Stimulated activated CD8-positive, alpha-beta memory T cell treated with anti-CD3 and anti-CD28 coated beads, Interleukin-15, amount 100 ng/mL, for 48 hours (primary cell): ENCODE results near the gene CD300LG.

ENCODE experiments used
- DNase-seq, 2 donors: peaks; one replicate each; pipeline ENCODE4 v3.0.0-alpha.2; 2020; ENCODE audit warnings: low read depth in 2 of 2

The CD300LG gene

DNA sequence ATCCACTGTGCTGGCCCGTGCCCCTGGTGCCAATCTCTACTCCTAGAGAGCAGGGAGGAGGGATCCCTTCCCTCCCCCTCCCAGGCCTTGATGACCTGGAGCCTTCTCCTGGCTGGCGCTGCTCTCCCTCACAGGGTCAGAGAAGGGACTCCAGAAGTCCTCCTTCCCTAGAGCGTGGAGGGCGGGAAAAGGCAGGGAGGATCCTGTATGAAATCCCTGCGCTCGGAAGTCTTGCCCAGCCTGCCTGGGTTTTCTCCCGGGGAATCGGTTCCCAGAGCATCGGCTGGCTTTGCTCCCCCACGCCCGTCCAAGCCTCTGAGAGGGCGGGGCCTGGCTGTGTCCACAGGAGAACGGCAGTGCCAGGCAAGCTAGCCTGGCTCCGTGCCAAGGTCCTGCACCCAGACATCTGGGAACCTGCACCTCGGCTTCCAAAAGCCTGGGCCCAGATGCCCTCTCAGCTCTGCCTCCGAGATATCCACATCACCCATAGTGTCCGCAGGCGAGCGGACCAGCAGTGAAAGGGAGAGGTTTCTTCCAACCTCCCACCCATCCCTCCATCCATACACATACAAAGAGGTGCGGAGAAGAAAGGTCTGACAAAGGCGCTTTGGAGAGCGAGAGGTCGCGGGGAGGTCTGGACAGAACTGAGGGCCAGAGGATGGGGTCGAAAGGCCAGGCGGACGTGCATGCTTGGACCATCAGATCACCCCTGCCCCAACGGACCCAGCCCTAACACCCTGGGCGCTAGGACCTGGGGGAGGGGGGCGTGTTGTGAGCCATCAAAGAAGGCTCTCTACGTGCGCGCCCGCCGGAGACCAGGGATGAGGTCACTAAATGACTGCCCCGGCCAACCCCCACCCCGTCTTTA is 59.2 kb downstream of the CD300LG start:
- DNase-seq = peak in 1 of 2 donors; percentile 22

DNA sequence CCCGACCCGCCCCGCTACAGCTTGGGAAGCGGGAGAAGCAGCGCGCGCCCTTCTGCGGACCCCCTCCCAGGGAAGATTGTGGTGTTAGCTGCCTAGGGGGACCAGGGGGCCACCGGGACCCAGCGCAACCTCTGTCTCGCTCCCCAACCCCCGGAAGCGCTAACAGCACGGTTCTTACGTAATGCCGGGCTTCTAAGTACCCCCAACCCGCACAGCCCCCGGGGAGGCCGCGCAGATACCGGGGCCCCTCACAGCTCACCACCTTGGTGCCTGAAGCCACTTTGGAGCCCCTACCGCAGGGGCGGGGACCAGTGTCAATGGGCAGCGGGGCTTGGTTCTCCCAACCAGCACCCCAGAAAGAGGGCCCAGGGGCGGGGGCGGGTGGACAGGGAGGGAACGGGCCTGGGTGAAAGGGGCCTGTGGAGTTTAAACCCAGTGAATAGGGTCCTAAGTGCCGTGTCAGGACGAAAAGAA is 60.0 kb downstream of the CD300LG start:
- no peak for DNase-seq

DNA sequence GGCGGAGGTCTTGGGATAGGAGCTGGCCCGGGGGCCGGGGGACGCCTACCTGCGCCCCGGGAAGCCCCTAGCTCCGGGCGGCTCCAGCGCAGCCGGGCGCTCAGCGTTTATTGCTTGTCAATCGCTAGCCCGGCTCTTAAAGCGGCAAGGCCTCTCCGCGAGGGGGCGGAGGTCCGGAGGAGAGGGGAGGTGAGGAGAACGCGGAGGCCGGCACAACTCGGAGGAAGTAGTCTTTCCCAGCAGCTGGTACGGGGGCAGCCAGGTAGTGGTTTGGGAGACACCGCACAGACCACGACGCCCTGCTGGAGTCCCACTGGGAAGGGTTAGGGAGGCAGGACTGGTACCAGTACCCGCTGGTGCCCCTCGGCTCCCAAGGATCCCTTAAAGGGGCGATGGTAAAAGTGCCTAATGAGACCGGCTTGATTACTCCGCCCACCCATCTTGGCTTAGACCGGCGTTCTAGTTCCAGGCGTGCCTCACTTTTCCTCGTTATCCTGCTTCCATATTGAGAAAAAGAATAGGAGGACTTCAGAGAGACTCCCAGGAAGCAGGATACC is 60.5 kb downstream of the CD300LG start, which contains the start of gene MPP2:
MPP2 (minus strand) TSS at position 112 of the 557 bp plus-strand sequence. CDS start 3,076 bp downstream, outside the sequence.
- DNase-seq = peak; percentile 19 to 23

DNA sequence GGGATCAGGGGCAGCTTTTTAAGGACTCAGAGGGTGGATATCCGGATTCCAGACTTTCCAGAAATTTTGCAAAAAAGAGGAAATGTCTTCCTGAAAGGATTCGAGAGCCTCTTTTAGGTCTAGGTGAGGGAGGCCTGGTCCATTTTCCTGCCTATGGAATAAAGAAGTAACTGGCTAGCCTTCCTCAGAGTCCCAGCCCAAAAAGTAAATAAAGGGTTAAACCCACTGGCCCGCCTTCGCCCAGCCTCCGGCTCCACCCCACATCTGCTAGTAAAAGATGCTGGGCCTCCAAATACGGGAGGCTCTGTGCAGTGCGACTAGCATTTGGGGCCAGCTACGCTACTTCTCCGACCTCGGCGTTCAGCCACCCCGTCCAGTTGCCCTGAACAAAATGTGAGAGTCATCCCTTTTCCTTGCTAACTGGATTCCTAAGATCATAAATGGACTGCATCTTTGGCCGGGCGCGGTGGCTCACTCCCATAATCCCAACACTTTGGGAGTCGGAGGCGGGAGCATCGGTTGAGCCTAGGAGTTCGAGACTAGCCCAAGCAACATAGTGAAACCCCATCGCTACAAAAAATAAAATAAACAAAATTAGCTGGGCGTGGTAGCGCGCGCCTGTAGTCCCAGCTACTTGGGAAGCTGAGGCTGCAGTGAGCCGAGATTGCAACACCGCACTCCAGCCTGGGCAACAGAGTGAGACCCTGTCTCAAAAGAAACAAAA is 61.2 kb downstream of the CD300LG start:
- peak in 1 of 2 donors; percentile 38 for DNase-seq

DNA sequence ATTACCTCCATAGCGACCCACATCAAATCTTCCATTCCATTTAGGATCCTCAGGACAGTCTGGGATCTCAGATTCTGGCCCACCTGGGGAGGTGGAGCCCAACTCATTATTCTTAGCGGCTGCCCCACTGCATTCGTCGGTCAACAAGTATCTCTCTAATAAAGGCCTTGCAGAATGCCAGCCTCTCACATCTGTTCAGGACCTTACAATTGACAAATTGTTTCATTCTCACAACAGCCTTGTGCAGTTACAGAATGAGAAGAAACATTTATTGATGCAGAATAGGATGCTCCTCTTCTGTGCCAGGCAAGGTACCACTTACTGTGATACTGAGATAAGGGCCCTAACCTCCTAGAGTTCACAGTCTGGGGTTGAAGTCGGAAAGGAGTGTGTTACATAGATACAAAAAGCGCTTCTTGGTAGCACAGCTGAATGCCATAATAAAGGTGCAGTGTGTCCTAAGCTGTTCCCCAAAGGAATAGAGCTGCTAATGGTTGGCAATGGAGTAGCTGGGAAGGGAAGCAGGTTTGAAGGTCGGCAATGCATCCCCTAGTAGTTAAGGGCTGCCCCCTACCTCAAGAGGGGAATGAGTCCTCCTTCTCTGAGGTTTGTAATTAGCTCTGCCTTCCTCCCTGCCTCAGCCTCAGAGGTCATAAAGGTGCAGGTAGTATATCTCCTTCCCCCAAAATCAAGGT is 62.7 kb downstream of the CD300LG start:
- no peak for DNase-seq

DNA sequence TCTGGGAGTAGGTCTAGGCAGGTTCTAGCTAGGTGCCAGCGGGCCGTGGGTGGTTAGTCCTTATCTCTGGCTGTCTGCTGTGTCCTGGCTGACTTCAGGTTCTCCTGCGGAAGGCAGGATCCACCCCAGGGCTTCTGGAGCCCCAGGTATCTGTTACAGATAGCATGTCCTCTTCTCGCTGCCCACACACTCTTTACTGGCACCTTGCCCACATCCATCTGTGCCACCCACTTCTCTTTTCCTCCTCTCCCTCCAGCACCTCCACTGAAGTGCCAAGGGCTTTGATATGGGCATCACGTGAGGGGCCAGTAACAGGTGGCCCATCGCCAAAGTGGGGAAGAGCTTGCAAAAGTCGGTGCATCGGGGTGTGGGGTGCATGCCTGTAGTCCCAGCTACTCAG is 64.9 kb downstream of the CD300LG start:
- no peak for DNase-seq

DNA sequence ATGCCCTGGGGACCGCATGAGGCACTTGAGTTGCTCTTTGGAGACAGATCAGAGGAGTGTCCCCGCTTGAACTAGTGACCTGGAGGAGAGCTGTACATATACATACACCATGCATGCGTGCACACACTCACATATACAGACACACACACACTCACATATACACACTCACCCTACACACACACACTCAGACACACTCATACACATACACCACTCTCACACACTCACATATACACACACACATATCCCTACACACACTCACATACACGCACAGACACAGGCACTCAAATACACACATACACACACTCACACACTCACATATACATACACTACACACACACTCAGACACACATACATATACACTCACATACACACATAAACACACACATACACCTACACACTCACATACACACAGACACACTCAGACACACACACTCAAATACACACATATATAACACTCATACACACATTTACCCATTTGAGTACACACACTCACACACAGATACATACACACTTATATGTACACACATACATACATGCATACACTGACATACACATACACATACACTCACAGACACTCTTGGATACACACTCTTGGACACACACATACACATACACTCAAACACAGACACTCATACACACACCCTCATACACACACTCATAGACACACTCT is 65.8 kb downstream of the CD300LG start:
- DNase-seq = no peak
